ENCODE results near the gene TFE3. TPM values are rescaled to one million over a fixed set of nuclear protein-coding genes. Genes with fewer than 3 reads are reported as not detected.

The TFE3 gene
- total and polyA plus RNA-seq, 3 experiments from 2014 or later, result 7.7 to 35.4 (median 32.4) TPM

GRCh38 chrX:49003696-49004095, 39.5 kb downstream of the TFE3 start:
- no peak for DNase-seq
- Mint-ChIP-seq H3K9me3 (no peaks in the 10 kb centered on the region), H3K36me3 (peaks cover 3 to 13% (median 3%) of the 10 kb centered on the region in 3 donors), H3K4me3 (peak overlapping the region; percentile 27 to 100 (median 56)), H3K4me1 (peaks cover 20 to 26% (median 22%) of the 10 kb centered on the region in 3 donors), H3K27me3 (peaks cover 0 to 8% of the 10 kb centered on the region in 2 donors), H3K27ac (peak overlapping the region in 6 of 8 donors; percentile 10 to 85 (median 38))
- Histone ChIP-seq H3K9me3 (ENCODE audit: low read length) (no peaks in the 10 kb centered on the region), H3K4me1 (ENCODE audit: insufficient read depth, low read length) (peaks cover 15% of the 10 kb centered on the region), H3K36me3 (ENCODE audit: insufficient read depth, low read length) (peaks cover 6% of the 10 kb centered on the region), H3K27me3 (ENCODE audit: insufficient read depth, low read length, poor library complexity, severe bottlenecking) (no peaks in the 10 kb centered on the region), H3K4me3 (ENCODE audit: low read length) (no peak overlapping the region), H3K27ac (ENCODE audit: low read depth, low read length) (no peak overlapping the region)
- ChIA-PET POLR2A (no interaction called here), CTCF (no interaction called here)

GRCh38 chrX:49002091-49002935, 40.8 kb downstream of the TFE3 start, which contains the start of gene GRIPAP1:
Gene GRIPAP1 (minus strand): TSS chrX:49002264. CDS start chrX:49002229, 35 bp downstream.
- CTCF ChIA-PET, result interaction anchor here (0.6 to 1.0 kb wide), 3 partner anchors 44 to 426 kb away, joined by 3 read pairs; no protein-coding TSS in a partner anchor

GRCh38 chrX:49001521-49002090, 41.6 kb downstream of the TFE3 start:
- peak; percentile 49 to 79 (median 71) for DNase-seq
- peak overlapping the region; percentile 95 for H3K27ac ChIP-seq (ENCODE audit: low read depth, low read length)
- H3K4me1 Mint-ChIP-seq, result peaks cover 31 to 46% (median 32%) of the 10 kb centered on the region in 3 donors
- peaks cover 15% of the 10 kb centered on the region for H3K4me1 ChIP-seq (ENCODE audit: insufficient read depth, low read length)
- H3K9me3 ChIP-seq (ENCODE audit: low read length), result no peaks in the 10 kb centered on the region
- CTCF ChIA-PET, result no interaction called here
- peak overlapping the region; percentile 94 to 100 (median 98) for H3K4me3 Mint-ChIP-seq
- peaks cover 15% of the 10 kb centered on the region for H3K36me3 ChIP-seq (ENCODE audit: insufficient read depth, low read length)
- peak overlapping the region; percentile 82 for H3K4me3 ChIP-seq (ENCODE audit: low read length)
- H3K27ac Mint-ChIP-seq, result peak overlapping the region; percentile 90 to 100 (median 99)
- peaks cover 0 to 13% of the 10 kb centered on the region in 2 donors for H3K27me3 Mint-ChIP-seq
- H3K27me3 ChIP-seq (ENCODE audit: insufficient read depth, low read length, poor library complexity, severe bottlenecking), result no peaks in the 10 kb centered on the region
- H3K9me3 Mint-ChIP-seq, result no peaks in the 10 kb centered on the region
- POLR2A ChIA-PET, result interaction anchor here (0.6 to 1.7 kb wide), 5 partner anchors 9 to 200 kb away, joined by 3 to 5 read pairs (median 4); partner anchors contain the start of genes HDAC6 and SLC35A2
- H3K36me3 Mint-ChIP-seq, result peaks cover 5 to 34% (median 6%) of the 10 kb centered on the region in 3 donors

More at GRCh38 chrX:49002091-49002935, 40.8 kb downstream of the TFE3 start, which contains the start of gene GRIPAP1:
- Mint-ChIP-seq H3K4me3 (peak within 1 kb of the TSS; percentile 94 to 100 (median 98)), H3K4me1 (peaks cover 29 to 40% (median 32%) of the 10 kb centered on the region in 3 donors), H3K9me3 (no peaks in the 10 kb centered on the region), H3K27ac (peak within 1 kb of the TSS; percentile 90 to 100 (median 99)), H3K36me3 (peaks cover 5 to 27% (median 6%) of the 10 kb centered on the region in 3 donors), H3K27me3 (peaks cover 0 to 10% of the 10 kb centered on the region in 2 donors)
- Histone ChIP-seq H3K36me3 (ENCODE audit: insufficient read depth, low read length) (peaks cover 12% of the 10 kb centered on the region), H3K27ac (ENCODE audit: low read depth, low read length) (peak within 1 kb of the TSS; percentile 95), H3K4me1 (ENCODE audit: insufficient read depth, low read length) (peaks cover 15% of the 10 kb centered on the region), H3K9me3 (ENCODE audit: low read length) (no peaks in the 10 kb centered on the region), H3K4me3 (ENCODE audit: low read length) (peak within 1 kb of the TSS; percentile 82), H3K27me3 (ENCODE audit: insufficient read depth, low read length, poor library complexity, severe bottlenecking) (no peaks in the 10 kb centered on the region)
- POLR2A ChIA-PET, result interaction anchor here (0.6 to 1.7 kb wide), 10 partner anchors 10 to 308 kb away, joined by 3 to 8 read pairs (median 4); partner anchors contain the start of genes HDAC6, SLC35A2, TFE3 and WDR45
- DNase-seq, result peak; percentile 67 to 88 (median 83)

DNA sequence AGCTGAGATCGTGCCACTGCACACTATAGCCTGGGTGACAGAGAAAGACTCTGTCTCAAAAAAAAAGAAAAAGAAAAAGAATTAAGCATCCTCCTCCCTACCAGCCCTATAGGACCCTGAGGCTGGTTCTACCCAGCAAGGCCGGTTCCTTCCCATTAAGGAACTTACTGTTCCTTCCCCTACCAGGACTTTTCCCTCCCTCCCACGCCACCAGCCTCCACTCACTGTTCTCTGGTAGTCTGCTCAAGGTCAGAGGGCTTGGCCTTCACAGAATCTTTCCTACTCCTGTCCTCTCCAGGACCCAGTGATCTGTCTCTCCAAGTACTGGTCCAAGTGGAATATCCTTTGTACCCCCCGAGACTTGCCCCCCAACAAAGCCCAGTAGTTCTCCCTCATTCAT, 42.5 kb downstream of the TFE3 start:
- DNase-seq, result no peak
- Mint-ChIP-seq H3K9me3 (no peaks in the 10 kb centered on the region), H3K36me3 (peaks cover 5 to 42% (median 6%) of the 10 kb centered on the region in 3 donors), H3K4me1 (peaks cover 31 to 47% (median 32%) of the 10 kb centered on the region in 3 donors), H3K27ac (peak overlapping the region in 4 of 8 donors; percentile 83 to 99 (median 98)), H3K27me3 (peaks cover 0 to 14% of the 10 kb centered on the region in 2 donors), H3K4me3 (peak overlapping the region; percentile 23 to 98 (median 94))
- Histone ChIP-seq H3K4me3 (ENCODE audit: low read length) (peak overlapping the region; percentile 82), H3K27ac (ENCODE audit: low read depth, low read length) (no peak overlapping the region), H3K4me1 (ENCODE audit: insufficient read depth, low read length) (peaks cover 15% of the 10 kb centered on the region), H3K36me3 (ENCODE audit: insufficient read depth, low read length) (peaks cover 15% of the 10 kb centered on the region), H3K27me3 (ENCODE audit: insufficient read depth, low read length, poor library complexity, severe bottlenecking) (no peaks in the 10 kb centered on the region), H3K9me3 (ENCODE audit: low read length) (no peaks in the 10 kb centered on the region)
- POLR2A ChIA-PET, result no interaction called here
- CTCF ChIA-PET, result no interaction called here

DNA sequence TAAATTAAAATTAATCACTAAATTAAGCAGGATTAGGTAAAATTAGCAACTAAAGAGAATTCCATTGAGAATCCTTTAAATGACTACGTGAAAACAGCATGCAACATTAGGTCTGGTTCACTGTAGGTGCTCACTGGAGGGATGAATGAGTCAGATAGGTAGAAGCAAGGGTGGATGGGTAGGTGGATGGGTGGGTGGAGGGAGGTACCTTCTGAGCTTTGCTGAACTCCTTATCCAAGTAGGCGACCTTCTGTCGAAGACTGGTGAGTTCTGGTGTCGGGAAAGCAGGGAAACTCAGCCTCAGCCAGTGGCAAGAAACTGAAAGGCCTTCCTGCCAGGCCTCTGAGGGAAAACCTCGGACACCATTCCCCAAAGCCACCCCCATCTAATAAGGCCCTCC, 44.1 kb downstream of the TFE3 start:
- Histone ChIP-seq H3K4me1 (ENCODE audit: insufficient read depth, low read length) (peaks cover 15% of the 10 kb centered on the region), H3K4me3 (ENCODE audit: low read length) (no peak overlapping the region), H3K27ac (ENCODE audit: low read depth, low read length) (no peak overlapping the region), H3K36me3 (ENCODE audit: insufficient read depth, low read length) (peaks cover 22% of the 10 kb centered on the region), H3K9me3 (ENCODE audit: low read length) (no peaks in the 10 kb centered on the region), H3K27me3 (ENCODE audit: insufficient read depth, low read length, poor library complexity, severe bottlenecking) (no peaks in the 10 kb centered on the region)
- Mint-ChIP-seq H3K27me3 (peaks cover 0 to 16% of the 10 kb centered on the region in 2 donors), H3K27ac (peak overlapping the region in 1 of 8 donors; percentile 32), H3K36me3 (peaks cover 5 to 52% (median 6%) of the 10 kb centered on the region in 3 donors), H3K4me3 (no peak overlapping the region), H3K4me1 (peaks cover 31 to 51% (median 32%) of the 10 kb centered on the region in 3 donors), H3K9me3 (peaks cover 0 to 4% (median 0%) of the 10 kb centered on the region in 5 donors)
- ChIA-PET CTCF (no interaction called here), POLR2A (interaction anchor here (0.6 kb wide), 1 partner anchor 112 kb away, joined by 4 read pairs; no protein-coding TSS in a partner anchor)
- no peak for DNase-seq

- DNase-seq, result no peak
- Mint-ChIP-seq H3K27ac (peak overlapping the region in 1 of 8 donors; percentile 77), H3K27me3 (peaks cover 0 to 16% of the 10 kb centered on the region in 2 donors), H3K4me3 (peak overlapping the region in 2 of 7 donors; percentile 51 to 82), H3K9me3 (peaks cover 0 to 4% (median 0%) of the 10 kb centered on the region in 5 donors), H3K36me3 (peaks cover 5 to 58% (median 6%) of the 10 kb centered on the region in 3 donors), H3K4me1 (peaks cover 28 to 47% (median 29%) of the 10 kb centered on the region in 3 donors)
- peaks cover 15% of the 10 kb centered on the region for H3K4me1 ChIP-seq (ENCODE audit: insufficient read depth, low read length)
- H3K27me3 ChIP-seq (ENCODE audit: insufficient read depth, low read length, poor library complexity, severe bottlenecking), result no peaks in the 10 kb centered on the region
- H3K36me3 ChIP-seq (ENCODE audit: insufficient read depth, low read length), result peaks cover 22% of the 10 kb centered on the region
- ChIA-PET POLR2A (no interaction called here), CTCF (no interaction called here)
- H3K27ac ChIP-seq (ENCODE audit: low read depth, low read length), result no peak overlapping the region
- H3K4me3 ChIP-seq (ENCODE audit: low read length), result no peak overlapping the region
- no peaks in the 10 kb centered on the region for H3K9me3 ChIP-seq (ENCODE audit: low read length)
Measured at GRCh38 chrX:48998391-48998790, 44.8 kb downstream of the TFE3 start.

DNA sequence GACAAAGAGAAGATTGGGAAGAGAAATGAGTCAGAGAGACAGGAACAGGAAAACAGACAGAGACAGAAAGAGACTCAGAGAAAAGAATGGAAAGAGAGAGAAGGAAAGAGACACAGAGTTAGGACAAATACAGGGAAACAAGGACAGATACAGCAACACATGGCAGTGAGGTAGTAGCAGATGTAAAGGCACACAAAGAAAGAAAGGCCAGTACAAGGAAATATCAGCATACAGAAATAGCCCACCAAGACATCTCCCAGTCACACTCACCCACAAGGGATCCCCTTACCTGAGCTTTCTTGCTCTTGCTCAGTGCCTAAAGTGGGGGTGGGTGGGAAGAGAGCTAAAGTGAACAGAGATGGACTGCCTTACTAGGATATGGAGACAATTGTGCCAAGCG, 45.3 kb downstream of the TFE3 start:
- POLR2A ChIA-PET, result no interaction called here
- no peak overlapping the region for H3K4me3 ChIP-seq (ENCODE audit: low read length)
- peaks cover 28 to 47% (median 29%) of the 10 kb centered on the region in 3 donors for H3K4me1 Mint-ChIP-seq
- peaks cover 0 to 4% (median 0%) of the 10 kb centered on the region in 5 donors for H3K9me3 Mint-ChIP-seq
- no peaks in the 10 kb centered on the region for H3K9me3 ChIP-seq (ENCODE audit: low read length)
- peaks cover 22% of the 10 kb centered on the region for H3K36me3 ChIP-seq (ENCODE audit: insufficient read depth, low read length)
- H3K36me3 Mint-ChIP-seq, result peaks cover 5 to 63% (median 6%) of the 10 kb centered on the region in 3 donors
- H3K4me3 Mint-ChIP-seq, result peak overlapping the region in 2 of 7 donors; percentile 10 to 40
- no peak overlapping the region for H3K27ac ChIP-seq (ENCODE audit: low read depth, low read length)
- H3K4me1 ChIP-seq (ENCODE audit: insufficient read depth, low read length), result peaks cover 15% of the 10 kb centered on the region
- no peaks in the 10 kb centered on the region for H3K27me3 ChIP-seq (ENCODE audit: insufficient read depth, low read length, poor library complexity, severe bottlenecking)
- H3K27me3 Mint-ChIP-seq, result peaks cover 0 to 16% of the 10 kb centered on the region in 2 donors
- DNase-seq, result no peak
- CTCF ChIA-PET, result no interaction called here
- H3K27ac Mint-ChIP-seq, result peak overlapping the region in 2 of 8 donors; percentile 41 to 68
